Stomach (tissue), 4 donors: ENCODE results near the gene ZNF224.

Experiments
- POLR2A ChIP-seq, 4 donors: fragments of 450-650 bp; IDR thresholded peaks; one replicate each; pipeline ENCODE4 v1.6.1; 2016; ENCODE audit warnings: antibody characterized with exemption in 4 of 4, control low read depth in 2 of 4, mild to moderate bottlenecking in 1 of 4, moderate library complexity in 1 of 4
- TF ChIP-seq, protein P1 (sequence below), 7 experiments: fragments of 450-650 bp in 4 of 7; fragments of 200-600 bp in 3 of 7; sonication (generic) in 3 of 7; IDR thresholded peaks; one replicate each; pipeline ENCODE4 v1.5.1; 2016 to 2019; ENCODE audit warnings: antibody characterized with exemption in 7 of 7, control low read depth in 2 of 7, mild to moderate bottlenecking in 1 of 7

DNA sequence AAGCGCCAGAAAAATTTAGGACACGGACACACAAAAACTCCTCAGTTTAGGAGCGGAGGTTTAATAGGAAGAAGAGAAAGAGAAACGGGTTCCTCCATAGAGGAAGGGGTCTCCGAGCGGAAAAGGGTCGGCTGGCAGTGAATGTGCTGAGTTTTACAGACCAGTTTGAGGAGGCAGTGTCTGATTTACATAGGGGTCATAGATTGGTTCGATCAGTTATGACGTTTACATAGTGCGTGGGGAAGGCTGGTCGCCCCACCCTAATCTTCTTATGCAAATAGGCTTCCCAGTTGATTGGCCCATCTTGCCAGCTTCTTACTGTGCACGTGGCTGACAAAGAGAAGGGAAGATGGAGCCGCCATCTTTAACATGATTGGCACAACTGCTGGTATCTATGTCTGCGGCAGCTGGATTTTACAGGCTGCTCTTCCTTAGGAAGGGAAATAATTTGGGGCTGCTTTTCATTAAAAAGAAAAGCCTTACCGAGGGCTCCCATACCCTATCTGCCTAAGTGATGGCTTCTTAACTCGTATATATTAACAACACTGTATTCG is 17.8 kb downstream of the ZNF224 start:
- TF ChIP-seq, protein P1, sequence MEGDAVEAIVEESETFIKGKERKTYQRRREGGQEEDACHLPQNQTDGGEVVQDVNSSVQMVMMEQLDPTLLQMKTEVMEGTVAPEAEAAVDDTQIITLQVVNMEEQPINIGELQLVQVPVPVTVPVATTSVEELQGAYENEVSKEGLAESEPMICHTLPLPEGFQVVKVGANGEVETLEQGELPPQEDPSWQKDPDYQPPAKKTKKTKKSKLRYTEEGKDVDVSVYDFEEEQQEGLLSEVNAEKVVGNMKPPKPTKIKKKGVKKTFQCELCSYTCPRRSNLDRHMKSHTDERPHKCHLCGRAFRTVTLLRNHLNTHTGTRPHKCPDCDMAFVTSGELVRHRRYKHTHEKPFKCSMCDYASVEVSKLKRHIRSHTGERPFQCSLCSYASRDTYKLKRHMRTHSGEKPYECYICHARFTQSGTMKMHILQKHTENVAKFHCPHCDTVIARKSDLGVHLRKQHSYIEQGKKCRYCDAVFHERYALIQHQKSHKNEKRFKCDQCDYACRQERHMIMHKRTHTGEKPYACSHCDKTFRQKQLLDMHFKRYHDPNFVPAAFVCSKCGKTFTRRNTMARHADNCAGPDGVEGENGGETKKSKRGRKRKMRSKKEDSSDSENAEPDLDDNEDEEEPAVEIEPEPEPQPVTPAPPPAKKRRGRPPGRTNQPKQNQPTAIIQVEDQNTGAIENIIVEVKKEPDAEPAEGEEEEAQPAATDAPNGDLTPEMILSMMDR (IDR thresholded peaks at IDR 0.05) = no peak
- no peak for TF ChIP-seq POLR2A (IDR thresholded peaks at IDR 0.05)
